A549 treated with dexamethasone at 1 μM for 4 hours (cell line): Measurements from ENCODE around the gene FAM3C. TPM values are rescaled to one million over a fixed set of nuclear protein-coding genes. Genes with fewer than 3 reads are reported as not detected.

Experiments used
- total RNA-seq: library from RNA; stranded (reverse); fragments of 200-300 nt; extraction: Qiagen RNA extraction; gene quantifications from 5 replicates; pipeline ENCODE4 v1.2.3, GENCODE V29; 2022

FAM3C gene, protein sequence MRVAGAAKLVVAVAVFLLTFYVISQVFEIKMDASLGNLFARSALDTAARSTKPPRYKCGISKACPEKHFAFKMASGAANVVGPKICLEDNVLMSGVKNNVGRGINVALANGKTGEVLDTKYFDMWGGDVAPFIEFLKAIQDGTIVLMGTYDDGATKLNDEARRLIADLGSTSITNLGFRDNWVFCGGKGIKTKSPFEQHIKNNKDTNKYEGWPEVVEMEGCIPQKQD
- total RNA-seq = 33.2 to 43.7 TPM (median 40.5 TPM) in 5 replicates

DNA sequence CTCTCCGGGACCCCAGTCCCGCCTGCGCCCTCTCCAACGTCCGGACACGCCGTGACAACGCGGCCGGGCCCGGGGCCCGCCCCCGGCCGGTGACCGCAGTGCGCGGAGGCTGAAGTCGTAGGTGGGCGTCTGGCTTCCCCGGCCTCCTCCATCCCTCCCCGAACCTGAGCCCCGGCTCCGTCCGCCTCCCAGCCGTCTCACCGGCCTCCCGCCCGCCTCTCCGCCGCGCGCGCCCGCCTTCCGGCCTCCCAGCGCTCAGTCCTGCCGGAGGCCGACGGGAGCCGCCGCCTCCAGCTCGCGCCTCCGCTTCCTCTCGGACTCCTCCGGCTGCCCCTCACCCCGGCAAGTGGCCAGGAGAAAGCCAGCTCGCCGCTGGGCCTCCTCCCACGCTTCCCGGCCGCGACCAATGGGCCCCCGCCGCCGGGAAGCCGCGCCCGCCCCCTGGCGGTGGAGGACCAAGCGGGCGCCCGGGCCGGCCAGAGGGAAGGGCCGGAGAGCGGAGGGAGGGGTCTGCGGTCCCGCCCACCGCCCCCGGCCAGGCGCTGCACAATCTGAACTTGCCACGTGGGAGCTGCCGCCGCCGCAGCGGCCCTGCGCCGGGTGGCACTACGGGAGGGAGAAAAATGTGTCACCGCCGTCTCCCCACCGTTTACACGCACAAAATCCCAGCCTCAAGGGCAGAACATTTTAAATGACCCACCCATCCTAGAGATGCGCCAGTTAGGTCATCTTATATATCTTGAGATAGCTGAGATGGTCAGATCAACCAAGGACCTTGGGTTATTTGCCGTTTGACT, at the start of gene FAM3C:
Gene FAM3C (minus strand): TSS at position 348 of the 797 bp plus-strand sequence. CDS start 13,339 bp downstream, outside the sequence.

DNA sequence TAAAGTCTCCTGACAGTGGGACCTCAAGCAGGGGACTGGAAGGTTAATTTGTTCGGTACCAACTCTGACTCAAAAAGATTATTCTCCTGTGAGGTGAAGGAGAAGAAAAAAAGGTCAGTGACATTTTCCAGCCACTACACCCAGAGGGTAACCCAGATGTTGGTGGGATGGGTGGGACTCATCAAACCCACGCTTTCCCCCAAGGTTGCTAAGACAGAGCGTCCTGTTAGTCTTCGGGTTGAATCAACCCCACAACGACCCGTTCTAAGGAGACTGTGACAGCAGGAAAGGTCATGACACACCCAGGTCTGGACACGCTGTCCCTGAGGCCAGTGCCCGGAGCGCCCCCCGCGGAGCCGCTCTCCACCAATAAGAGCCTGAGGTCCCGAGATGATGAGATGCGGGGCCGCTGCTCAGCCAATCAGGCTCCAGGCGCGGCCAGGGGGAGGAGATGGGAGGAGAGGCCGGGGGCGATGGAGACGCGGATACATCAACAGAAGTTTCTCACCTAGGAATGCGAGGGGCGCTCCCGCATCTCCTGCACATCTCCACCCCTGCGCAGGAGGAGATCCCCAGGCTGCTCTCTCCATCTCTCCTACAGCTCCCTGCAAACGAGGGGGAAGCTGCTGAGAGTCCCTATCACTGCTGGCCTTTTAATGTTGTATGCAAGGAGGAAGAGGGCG, 67.5 kb downstream of the FAM3C start, which contains the start of gene WNT16:
Gene WNT16 (plus strand): TSS at position 493 of the 683 bp plus-strand sequence. CDS start 293 bp downstream, outside the sequence.

Other genes starting within 250 kb of the FAM3C start
- gene WNT16, start 67.3 kb downstream of the FAM3C start, total RNA-seq = 1.6 to 2.6 TPM (median 2.0 TPM) in 5 replicates